Measurements from ENCODE around the gene ALDH6A1. TPM values are rescaled to one million over a fixed set of nuclear protein-coding genes. Genes with fewer than 3 reads are reported as not detected.

The ALDH6A1 gene
- total RNA-seq = 31.5 and 39.9 TPM in 2 replicates

DNA sequence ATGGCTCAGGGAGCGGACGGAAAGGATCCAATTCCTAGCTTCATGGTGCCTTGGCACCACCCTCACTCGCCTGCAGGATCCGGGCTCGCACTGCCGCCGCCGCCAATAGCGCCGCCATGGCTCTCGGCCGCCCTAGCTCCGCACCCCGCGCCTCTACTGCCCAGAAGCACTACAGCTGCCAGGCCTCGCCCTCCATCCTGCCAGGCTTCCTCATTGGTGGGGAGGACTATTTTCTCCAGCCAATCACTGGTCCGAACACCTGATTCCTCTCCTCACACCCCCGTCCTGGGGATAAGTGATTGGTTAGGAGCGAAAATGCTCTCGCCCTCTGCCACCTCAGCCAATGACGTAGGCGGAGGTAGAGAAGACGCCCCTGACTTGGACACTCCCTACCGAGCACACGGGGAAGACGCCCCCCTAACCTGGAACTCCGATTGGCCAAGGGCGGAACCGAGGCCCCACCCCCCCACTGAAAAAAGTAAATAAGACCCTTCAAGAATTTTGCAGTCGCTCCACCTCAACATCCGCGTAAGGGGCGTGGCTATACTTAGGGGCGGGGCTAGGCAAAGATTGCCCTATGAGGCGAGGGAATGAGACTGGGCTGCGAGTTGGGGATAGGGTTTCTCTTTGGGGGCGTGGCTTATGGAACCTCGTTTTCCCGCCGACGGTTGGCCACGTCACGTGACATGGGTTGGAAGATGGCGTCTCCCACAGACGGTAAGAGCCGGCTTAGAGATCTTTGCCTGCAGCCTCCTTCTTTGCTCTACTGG, at the start of gene ALDH6A1, which contains the start of gene LIN52:
TSS of gene ALDH6A1 (minus strand) at position 177 of the 770 bp plus-strand sequence. CDS start at position 118, 59 bp downstream.
TSS of gene LIN52 (plus strand) at position 680 of the 770 bp plus-strand sequence. CDS start at position 699, 19 bp downstream.

DNA sequence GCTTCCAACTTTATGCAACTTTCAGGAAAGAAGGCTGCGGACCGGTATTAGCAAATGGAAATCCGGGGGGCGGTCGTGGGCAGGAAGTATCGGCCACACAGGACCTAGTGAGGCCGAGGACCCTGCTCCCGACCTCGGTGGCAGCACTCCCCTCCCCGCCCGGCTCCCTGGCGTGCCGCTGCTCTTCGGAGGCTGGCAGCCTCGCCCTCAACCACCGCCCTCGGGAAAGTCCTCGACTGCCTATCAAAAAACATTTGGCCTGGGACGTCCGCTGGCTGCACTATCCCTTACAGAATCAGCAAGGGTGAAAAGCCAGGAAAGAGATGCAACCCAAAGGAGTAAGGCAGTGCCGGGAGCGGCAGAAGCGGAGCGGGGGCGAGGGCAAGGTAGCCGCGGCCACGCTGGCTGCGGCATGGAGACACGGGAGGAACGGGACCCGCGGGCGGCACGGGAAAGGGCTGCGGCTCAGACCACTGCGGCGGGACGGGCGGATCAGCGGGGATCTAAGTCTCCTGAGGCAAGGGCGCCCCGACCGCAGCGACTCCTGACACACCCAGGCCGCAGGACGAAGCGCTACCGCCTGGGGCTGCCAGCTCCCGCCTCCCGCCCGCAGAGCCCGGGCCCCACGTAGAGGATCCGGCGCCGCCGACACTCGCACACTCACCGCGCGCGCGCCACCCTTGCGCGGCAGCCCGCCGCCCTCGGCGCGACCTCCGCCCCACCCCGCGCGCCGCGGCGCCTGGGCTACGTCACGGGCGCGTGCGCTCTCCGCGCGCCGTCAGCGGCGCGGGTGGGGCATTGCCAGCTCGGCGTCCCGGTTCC, 65.5 kb downstream of the ALDH6A1 start, which contains the start of the genes BBOF1 and ENTPD5:
TSS of gene BBOF1 (plus strand) at position 764 of the 822 bp plus-strand sequence. CDS start 130 bp downstream, outside the sequence.
TSS of gene ENTPD5 (minus strand) at position 703 of the 822 bp plus-strand sequence. CDS start 31,186 bp downstream, outside the sequence.

Other genes starting within 250 kb of the ALDH6A1 start
- 5.1 and 6.1 TPM in 2 replicates for gene PTGR2, start 232.6 kb downstream of the ALDH6A1 start, total RNA-seq
- gene ZNF410, start 197.6 kb downstream of the ALDH6A1 start, total RNA-seq = 55.5 and 57.1 TPM in 2 replicates
- gene FAM161B, start 134.4 kb downstream of the ALDH6A1 start, total RNA-seq = 4.6 and 4.7 TPM in 2 replicates
- gene COQ6, start 134.2 kb downstream of the ALDH6A1 start, total RNA-seq = 14.7 and 16.7 TPM in 2 replicates
- 15.7 and 21.9 TPM in 2 replicates for gene ENTPD5, start 65.2 kb downstream of the ALDH6A1 start, total RNA-seq
- 6.0 and 6.1 TPM in 2 replicates for gene BBOF1, start 65.1 kb downstream of the ALDH6A1 start, total RNA-seq
- 7.0 and 10.2 TPM in 2 replicates for gene LIN52, start 503 bp upstream of the ALDH6A1 start, total RNA-seq
- gene VSX2, start 155.0 kb upstream of the ALDH6A1 start, total RNA-seq = not detected in 2 replicates
- gene ABCD4, start 218.5 kb upstream of the ALDH6A1 start, total RNA-seq = 33.1 and 34.4 TPM in 2 replicates